Right ventricle myocardium superior (tissue), 1 donor: ENCODE data around the gene C10orf71. TPM values are rescaled to one million over a fixed set of nuclear protein-coding genes. Genes with fewer than 3 reads are reported as not detected.

Experiments used
- ATAC-seq: fragments of 200-7000 bp; cut with Tn5 transposase; one replicate; pipeline ENCODE4 v1.9.1; 2020; ENCODE audit warnings: mild to moderate bottlenecking; ENCODE audit not compliant: poor library complexity
- DNase-seq: peaks from one replicate; pipeline ENCODE4 v3.0.0-alpha.2; 2020
- intact Hi-C: fragments of 100-400 bp; cut with DNase I; formaldehyde crosslinking; loops from one replicate; pipeline ENCODE4 v1.11.2; 2022
- total RNA-seq: library from RNA; stranded (reverse); fragmentation: NEBNext Ultra II Directional; extraction: Animal tissue kit (Norgen Biotek cat#: 25700); gene quantifications from one replicate; pipeline ENCODE4 v1.2.1, GENCODE V29; 2021
- donor health status: DM: no; HTN: yes; CAD: no; lungs with severe emphysema.

Gene C10orf71
- total RNA-seq, 1 donor from 2014 or later, result 108 TPM

- ATAC-seq, result no peak
- intact Hi-C loops, result no loop called here
- DNase-seq, result no peak
Observed at GRCh38 chr10:49363309-49364031, 64.5 kb downstream of the C10orf71 start.

GRCh38 chr10:49364051-49364450 is 65.1 kb downstream of the C10orf71 start:
- DNase-seq (no peak), ATAC-seq (no peak)
- intact Hi-C loops, result no loop called here

DNA sequence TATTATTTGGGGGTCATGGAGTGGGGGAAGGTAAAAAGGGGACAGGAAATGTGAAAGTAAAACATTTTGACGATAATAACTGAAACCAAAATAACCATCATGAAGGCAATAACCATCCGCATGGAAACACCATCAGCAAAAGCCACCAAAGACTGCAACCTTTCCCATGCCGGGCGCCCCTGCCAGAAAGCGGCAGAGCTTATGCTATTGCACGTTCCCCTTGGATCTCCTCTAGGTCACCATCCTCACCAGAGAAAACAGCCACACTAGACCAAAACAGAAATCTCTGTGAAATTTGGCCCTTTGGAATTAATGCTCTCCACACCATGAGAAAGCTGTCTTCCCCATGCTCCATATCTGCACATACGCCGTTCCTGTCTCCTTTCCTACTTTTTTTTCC is 65.8 kb downstream of the C10orf71 start:
- ATAC-seq (no peak), DNase-seq (no peak)
- intact Hi-C loops, result no loop called here

- DNase-seq (no peak), ATAC-seq (no peak)
- intact Hi-C loops, result no loop called here
Observed at GRCh38 chr10:49365275-49365674, 66.3 kb downstream of the C10orf71 start.

DNA sequence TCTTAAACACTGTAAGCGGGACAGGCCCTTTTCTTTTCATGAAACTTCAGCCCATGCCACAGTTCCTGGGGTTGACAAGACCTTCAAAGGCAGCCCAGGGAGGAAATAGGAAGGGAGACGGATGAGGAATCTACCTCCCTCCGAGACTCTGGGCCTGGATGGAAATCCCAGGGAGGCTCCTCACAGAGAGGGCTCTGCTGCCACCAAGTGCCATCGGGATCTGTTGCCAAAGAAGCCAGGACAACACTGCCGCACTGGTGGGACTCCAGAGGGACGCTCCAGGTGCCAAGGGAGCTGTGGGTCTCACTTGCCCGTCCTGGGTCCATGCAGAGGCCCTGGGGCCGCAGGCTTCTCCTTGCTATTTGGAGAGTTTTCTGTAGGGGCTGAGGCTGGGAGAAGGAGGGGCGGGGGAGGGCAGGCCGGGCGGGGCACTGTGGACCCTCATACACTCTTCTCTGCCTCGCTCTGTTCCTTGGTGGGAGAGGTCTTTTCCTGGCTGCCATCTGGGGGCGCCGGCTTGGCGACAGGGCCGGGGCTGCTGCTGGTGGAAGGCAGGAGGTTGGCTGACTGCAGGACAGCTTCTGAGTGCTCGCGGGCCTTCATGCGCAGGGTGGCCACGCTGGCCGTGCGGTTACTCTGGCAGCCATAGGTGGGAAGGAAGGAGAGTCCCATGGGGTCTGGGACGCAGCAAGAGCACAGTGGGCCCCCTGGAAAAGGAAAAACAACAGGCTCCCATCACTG is 66.9 kb downstream of the C10orf71 start:
- no peak for DNase-seq
- ATAC-seq, result peak; percentile 23
- intact Hi-C loops, result no loop called here

GRCh38 chr10:49366460-49366859 is 67.5 kb downstream of the C10orf71 start:
- ATAC-seq (no peak), DNase-seq (no peak)
- intact Hi-C loops, result no loop called here

- ATAC-seq, result no peak
- no peak for DNase-seq
- intact Hi-C loops, result no loop called here
Observed at GRCh38 chr10:49367600-49367999, 68.6 kb downstream of the C10orf71 start.

- ATAC-seq (no peak), DNase-seq (no peak)
- intact Hi-C loops, result no loop called here
Observed at GRCh38 chr10:49368256-49368655, 69.3 kb downstream of the C10orf71 start.

DNA sequence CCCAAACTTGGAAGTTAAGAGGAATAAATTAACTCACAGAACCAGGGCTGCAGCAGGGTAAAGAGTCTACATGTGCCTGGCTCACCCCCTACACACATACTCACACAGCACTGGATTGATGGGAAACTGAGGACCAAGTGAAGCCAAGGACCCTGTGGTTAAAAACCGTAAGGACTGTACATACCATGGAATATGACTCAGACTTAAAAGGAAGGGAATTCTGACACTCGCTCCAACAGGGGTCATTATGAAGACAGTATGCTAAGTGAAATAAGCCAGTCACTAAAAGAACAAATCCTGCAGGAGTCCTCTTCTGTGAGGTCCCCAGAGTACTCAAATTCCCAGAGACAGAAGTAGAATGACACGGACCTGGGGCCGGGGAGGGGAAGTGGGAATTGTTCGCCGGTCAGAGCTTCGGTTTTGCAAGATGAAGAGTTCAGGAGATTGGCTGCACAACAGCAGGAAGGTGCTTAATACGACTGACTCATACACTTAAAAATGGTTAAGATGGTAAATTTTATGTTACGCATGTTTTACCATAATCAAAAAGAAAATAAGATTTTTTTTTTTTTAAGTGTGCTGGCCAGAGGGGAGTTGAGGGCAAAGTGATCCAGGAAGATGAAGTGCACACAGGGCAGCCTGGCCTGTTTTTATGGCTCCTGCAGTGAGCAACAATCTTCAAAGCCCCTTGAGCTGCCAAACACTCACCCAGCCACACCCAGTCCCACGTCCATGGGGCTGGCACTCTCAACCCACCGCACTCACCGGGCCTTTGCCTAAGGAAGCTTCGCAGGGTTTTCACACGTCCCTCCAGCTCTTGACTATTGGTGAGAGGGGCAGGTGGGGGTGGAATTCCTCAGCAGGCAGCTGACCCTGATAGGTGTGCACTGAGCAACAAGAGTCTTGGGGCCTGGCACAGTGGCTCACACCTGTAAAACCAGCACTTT is 70.5 kb downstream of the C10orf71 start:
- DNase-seq (no peak), ATAC-seq (no peak)
- intact Hi-C loops, result no loop called here

GRCh38 chr10:49370326-49371100 is 71.5 kb downstream of the C10orf71 start:
- DNase-seq, result no peak
- intact Hi-C loops, result no loop called here
- ATAC-seq, result no peak

DNA sequence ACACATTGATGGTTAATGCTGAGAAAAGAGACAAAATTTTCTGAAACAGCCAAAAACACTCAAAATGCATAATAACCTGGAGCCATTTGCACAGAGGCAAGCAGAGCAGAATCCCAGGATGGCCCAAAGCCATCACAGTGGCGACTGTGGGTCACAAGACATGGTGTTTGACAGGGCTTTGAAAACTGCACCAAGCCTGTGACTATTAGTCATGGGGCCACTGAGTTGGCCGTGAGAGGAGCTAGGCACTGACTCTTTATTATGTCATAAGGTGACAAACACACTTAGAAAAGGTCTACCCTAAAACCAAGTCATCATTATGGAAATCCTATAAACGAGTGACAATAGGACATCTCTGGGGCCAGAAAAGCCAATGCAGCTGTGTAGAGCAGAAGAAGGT is 73.0 kb downstream of the C10orf71 start:
- ATAC-seq (no peak), DNase-seq (no peak)
- intact Hi-C loops, result no loop called here

DNA sequence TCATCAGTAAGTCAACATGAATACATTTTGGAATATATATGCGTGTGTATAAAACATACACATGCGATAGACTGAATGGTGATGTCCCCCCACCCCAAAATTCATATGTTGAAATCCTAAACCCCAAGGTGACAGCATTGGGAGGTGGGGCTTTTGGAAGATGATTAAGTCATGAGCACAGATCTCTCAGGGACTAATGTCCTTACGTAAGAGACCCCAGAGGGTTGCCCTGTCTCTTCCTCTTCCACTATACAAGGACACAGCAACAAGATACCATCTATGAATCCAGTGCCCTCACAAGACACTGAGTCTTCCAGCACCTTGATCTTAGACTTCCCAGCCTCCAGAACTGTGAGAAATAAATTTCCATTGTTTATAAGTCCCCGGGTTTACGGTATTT is 74.4 kb downstream of the C10orf71 start:
- ATAC-seq (no peak), DNase-seq (no peak)
- intact Hi-C loops, result no loop called here

DNA sequence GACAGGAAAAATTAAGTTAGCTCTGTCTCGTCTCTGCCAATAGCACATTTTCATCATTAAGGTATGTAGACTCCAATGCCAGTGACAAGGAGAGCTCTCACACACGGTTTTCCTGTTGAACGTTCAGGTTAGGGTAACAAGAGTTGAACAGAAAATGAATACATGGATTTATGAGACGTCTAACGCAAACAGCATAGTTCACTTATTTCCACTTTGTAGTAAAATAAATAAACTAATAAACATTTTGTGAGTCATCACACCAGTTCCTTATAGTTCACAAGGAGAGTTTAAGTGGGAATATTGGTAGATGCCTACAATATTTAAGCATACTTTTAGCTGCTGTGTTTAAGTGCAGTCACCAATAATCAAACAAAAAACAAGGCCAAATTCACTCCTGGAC is 75.8 kb downstream of the C10orf71 start:
- intact Hi-C loops, result no loop called here
- ATAC-seq, result no peak

GRCh38 chr10:49375611-49376010 is 76.6 kb downstream of the C10orf71 start:
- peak; percentile 87 for ATAC-seq
- no peak for DNase-seq
- intact Hi-C loops, result no loop called here

More for the DNA sequence above, 75.8 kb downstream of the C10orf71 start:
- no peak for DNase-seq

Other genes with a start within 250 kb of the C10orf71 start
- 22.4 TPM for gene VSTM4, start 183.6 kb upstream of the C10orf71 start, total RNA-seq
- not detected for gene FAM170B, start 165.1 kb upstream of the C10orf71 start, total RNA-seq
- 28.5 TPM for gene TMEM273, start 110.8 kb upstream of the C10orf71 start, total RNA-seq
- gene DRGX, start 96.9 kb downstream of the C10orf71 start, total RNA-seq, result not detected
- gene ERCC6, start 240.0 kb downstream of the C10orf71 start, total RNA-seq, result 25.3 TPM